Endothelial cell of umbilical vein (primary cell): ENCODE measurements around the gene LILRB3.

Source experiments
- CTCF ChIP-seq, 2 donors: IDR thresholded peaks; 1 replicate in 1 of 2; 2 replicates in 1 of 2; pipeline ENCODE4 v1.5.1; 2011; ENCODE audit warnings: low read length in 2 of 2, mild to moderate bottlenecking in 2 of 2, moderate library complexity in 2 of 2, control low read depth in 1 of 2, inconsistent platforms in 1 of 2, low read depth in 1 of 2; ENCODE audit not compliant: insufficient read depth in 1 of 2; ENCODE audit errors: extremely low read depth in 1 of 2
- EZH2 ChIP-seq: IDR thresholded peaks from 2 replicates; pipeline ENCODE4 v1.6.1; 2012; ENCODE audit warnings: borderline replicate concordance, low read depth, mild to moderate bottlenecking, moderate library complexity, low read length, inconsistent platforms; ENCODE audit not compliant: severe bottlenecking
- FOS ChIP-seq: IDR thresholded peaks from 2 replicates; pipeline ENCODE4 v1.6.1; 2011; ENCODE audit warnings: mild to moderate bottlenecking, low read length, moderate library complexity, borderline replicate concordance; ENCODE audit not compliant: insufficient read depth
- GATA2 ChIP-seq: IDR thresholded peaks from 2 replicates; pipeline ENCODE4 v1.7.0; 2011; ENCODE audit warnings: low read depth, mild to moderate bottlenecking, moderate library complexity, mixed read lengths, low read length; ENCODE audit not compliant: insufficient read length, insufficient read depth
- JUN ChIP-seq: IDR thresholded peaks from 2 replicates; pipeline ENCODE4 v1.6.1; 2011; ENCODE audit warnings: borderline replicate concordance, low read depth; ENCODE audit not compliant: insufficient read length, insufficient read depth
- MAX ChIP-seq: IDR thresholded peaks from 2 replicates; pipeline ENCODE4 v1.6.1; 2011; ENCODE audit not compliant: insufficient read depth, insufficient read length
- MYC ChIP-seq: IDR thresholded peaks from one replicate; pipeline ENCODE4 v1.6.1; 2011; ENCODE audit warnings: mild to moderate bottlenecking, low read depth, low read length
- POLR2A ChIP-seq: IDR thresholded peaks from 2 replicates; pipeline ENCODE4 v1.6.1; 2012; ENCODE audit warnings: low read depth, mild to moderate bottlenecking, control low read depth, low read length
- POLR2AphosphoS5 ChIP-seq: IDR thresholded peaks from 2 replicates; pipeline ENCODE4 v1.6.1; 2012; ENCODE audit warnings: low read depth, mild to moderate bottlenecking, control low read depth, low read length, moderate library complexity; ENCODE audit not compliant: insufficient read depth

GRCh38 chr19:54233941-54234340 is 11.1 kb upstream of the LILRB3 start:
- TF ChIP-seq POLR2AphosphoS5 (no peak), CTCF (IDR thresholded peaks at IDR 0.05; ENCODE audit: extremely low read depth in 1 of 2, insufficient read depth in 1 of 2, low read depth in 1 of 2, low read length in 2 of 2) (no peak), EZH2 (no peak), POLR2A (no peak), MYC (no peak), JUN (no peak), GATA2 (no peak), MAX (no peak), FOS (no peak)
